HEK293 (cell line): ENCODE data around the gene KLHL20.

ENCODE experiments used
- CTCF ChIA-PET: fragments of 350-600 bp; formaldehyde crosslinking; extraction: SDS; loops from one replicate; lab custom pipeline; 2021; ENCODE audit warnings: antibody characterized with exemption; lab: Yijun Ruan, JAX
- POLR2A ChIA-PET: fragments of 300-600 bp; formaldehyde crosslinking; extraction: SDS; loops from one replicate; lab custom pipeline; 2020; ENCODE audit warnings: antibody characterized with exemption, inconsistent platforms; lab: Yijun Ruan, JAX
- H3K27ac ChIP-seq: fragments of 200-500 bp; sonication (Bioruptor generic); 2 replicates; pipeline ENCODE4 v1.5.1; 2014; ENCODE audit warnings: low read depth, low read length, control low read depth, inconsistent platforms; ENCODE audit errors: extremely low read depth
- H3K36me3 ChIP-seq, 2 experiments: fragments of 200-500 bp in 1 of 2; sonication (Bioruptor generic) in 1 of 2; 1 replicate in 1 of 2; 2 replicates in 1 of 2; pipeline ENCODE4 v1.5.1; 2014 to 2017; ENCODE audit warnings: inconsistent platforms in 2 of 2, low read length in 2 of 2; ENCODE audit not compliant: control insufficient read depth in 2 of 2, insufficient read depth in 1 of 2
- H3K4me1 ChIP-seq: fragments of 200-500 bp; sonication (Bioruptor generic); 2 replicates; pipeline ENCODE4 v1.5.1; 2014; ENCODE audit warnings: mild to moderate bottlenecking, low read length, inconsistent platforms; ENCODE audit not compliant: control insufficient read depth, insufficient read depth
- H3K4me3 ChIP-seq: 2 replicates; pipeline ENCODE4 v1.5.1; 2011; ENCODE audit warnings: low read depth, mild to moderate bottlenecking, control low read depth, low read length, moderate library complexity
- H3K9me3 ChIP-seq: fragments of 200-500 bp; sonication (Bioruptor generic); 2 replicates; pipeline ENCODE4 v1.5.1; 2014; ENCODE audit warnings: low read depth, low read length, inconsistent platforms; ENCODE audit not compliant: control insufficient read depth, insufficient read depth
- GFI1B ChIP-seq: fragments of 450-650 bp; formaldehyde crosslinking; IDR thresholded peaks from 2 replicates; pipeline ENCODE4 v1.5.1; 2016; ENCODE audit warnings: missing biosample characterization, missing genetic modification characterization
- KLF16 ChIP-seq: fragments of 450-650 bp; formaldehyde crosslinking; IDR thresholded peaks from 2 replicates; pipeline ENCODE4 v1.5.1; 2017; ENCODE audit warnings: missing biosample characterization, missing genetic modification characterization
- PATZ1 ChIP-seq: fragments of 450-650 bp; formaldehyde crosslinking; IDR thresholded peaks from 2 replicates; pipeline ENCODE4 v1.5.1; 2016; ENCODE audit warnings: missing biosample characterization, missing genetic modification characterization
- RBAK ChIP-seq: fragments of 450-650 bp; formaldehyde crosslinking; IDR thresholded peaks from 2 replicates; pipeline ENCODE4 v1.5.1; 2016; ENCODE audit warnings: missing biosample characterization, missing genetic modification characterization
- SALL2 ChIP-seq: fragments of 450-650 bp; formaldehyde crosslinking; IDR thresholded peaks from 2 replicates; pipeline ENCODE4 v1.5.0; 2017; ENCODE audit warnings: missing biosample characterization, mild to moderate bottlenecking, missing genetic modification characterization, borderline replicate concordance
- SCRT1 ChIP-seq: fragments of 450-650 bp; formaldehyde crosslinking; IDR thresholded peaks from 2 replicates; pipeline ENCODE4 v1.5.1; 2016; ENCODE audit warnings: missing biosample characterization, missing genetic modification characterization, borderline replicate concordance
- SP3 ChIP-seq: fragments of 450-650 bp; formaldehyde crosslinking; IDR thresholded peaks from 2 replicates; pipeline ENCODE4 v1.5.1; 2016; ENCODE audit warnings: missing biosample characterization, missing genetic modification characterization
- SP7 ChIP-seq: fragments of 450-650 bp; formaldehyde crosslinking; IDR thresholded peaks from 2 replicates; pipeline ENCODE4 v1.5.1; 2016; ENCODE audit warnings: missing biosample characterization, missing genetic modification characterization
- ZBTB48 ChIP-seq: fragments of 450-650 bp; formaldehyde crosslinking; IDR thresholded peaks from 2 replicates; pipeline ENCODE4 v1.5.1; 2016; ENCODE audit warnings: missing biosample characterization, missing genetic modification characterization
- ZBTB49 ChIP-seq: fragments of 450-650 bp; formaldehyde crosslinking; IDR thresholded peaks from 2 replicates; pipeline ENCODE4 v1.5.1; 2016; ENCODE audit warnings: missing biosample characterization, missing genetic modification characterization, low read depth
- ZBTB6 ChIP-seq: fragments of 450-650 bp; formaldehyde crosslinking; IDR thresholded peaks from 2 replicates; pipeline ENCODE4 v1.5.1; 2017; ENCODE audit warnings: missing biosample characterization, missing genetic modification characterization
- ZFP3 ChIP-seq: fragments of 450-650 bp; formaldehyde crosslinking; IDR thresholded peaks from 2 replicates; pipeline ENCODE4 v1.5.1; 2016; ENCODE audit warnings: low read depth, missing biosample characterization, missing genetic modification characterization
- ZFP41 ChIP-seq: fragments of 450-650 bp; formaldehyde crosslinking; IDR thresholded peaks from 2 replicates; pipeline ENCODE4 v1.5.1; 2016; ENCODE audit warnings: missing biosample characterization, missing genetic modification characterization, borderline replicate concordance
- ZNF223 ChIP-seq: fragments of 450-650 bp; formaldehyde crosslinking; IDR thresholded peaks from 2 replicates; pipeline ENCODE4 v1.5.1; 2016; ENCODE audit warnings: missing biosample characterization, missing genetic modification characterization
- ZNF302 ChIP-seq: fragments of 450-650 bp; formaldehyde crosslinking; IDR thresholded peaks from 2 replicates; pipeline ENCODE4 v1.5.1; 2016; ENCODE audit warnings: missing biosample characterization, missing genetic modification characterization, low read depth
- ZNF394 ChIP-seq: fragments of 450-650 bp; formaldehyde crosslinking; IDR thresholded peaks from 2 replicates; pipeline ENCODE4 v1.5.1; 2016; ENCODE audit warnings: missing biosample characterization, missing genetic modification characterization, mild to moderate bottlenecking, moderate library complexity, borderline replicate concordance
- ZNF473 ChIP-seq: fragments of 450-650 bp; formaldehyde crosslinking; IDR thresholded peaks from 2 replicates; pipeline ENCODE4 v1.5.1; 2017; ENCODE audit warnings: missing biosample characterization, missing genetic modification characterization
- ZNF544 ChIP-seq: fragments of 450-650 bp; formaldehyde crosslinking; IDR thresholded peaks from 2 replicates; pipeline ENCODE4 v1.5.0; 2017; ENCODE audit warnings: missing biosample characterization, missing genetic modification characterization
- ZNF585B ChIP-seq: fragments of 450-650 bp; formaldehyde crosslinking; IDR thresholded peaks from 2 replicates; pipeline ENCODE4 v1.5.1; 2016; ENCODE audit warnings: missing biosample characterization, missing genetic modification characterization
- ZNF610 ChIP-seq: fragments of 450-650 bp; formaldehyde crosslinking; IDR thresholded peaks from 2 replicates; pipeline ENCODE4 v1.5.1; 2016; ENCODE audit warnings: missing biosample characterization, missing genetic modification characterization, borderline replicate concordance
- ZNF629 ChIP-seq: fragments of 450-650 bp; formaldehyde crosslinking; IDR thresholded peaks from 2 replicates; pipeline ENCODE4 v1.5.1; 2017; ENCODE audit warnings: missing biosample characterization, missing genetic modification characterization
- ZNF658 ChIP-seq: fragments of 450-650 bp; formaldehyde crosslinking; IDR thresholded peaks from 2 replicates; pipeline ENCODE4; 2016; ENCODE audit warnings: missing biosample characterization, missing genetic modification characterization
- ZNF747 ChIP-seq: fragments of 450-650 bp; formaldehyde crosslinking; IDR thresholded peaks from 2 replicates; pipeline ENCODE4 v1.5.1; 2016; ENCODE audit warnings: missing biosample characterization, missing genetic modification characterization
- ZNF843 ChIP-seq: fragments of 450-650 bp; formaldehyde crosslinking; IDR thresholded peaks from 2 replicates; pipeline ENCODE4 v1.5.1; 2016; ENCODE audit warnings: missing biosample characterization, missing genetic modification characterization
- ZSCAN16 ChIP-seq: fragments of 450-650 bp; formaldehyde crosslinking; IDR thresholded peaks from 2 replicates; pipeline ENCODE4 v1.5.1; 2016; ENCODE audit warnings: missing biosample characterization, missing genetic modification characterization

Gene KLHL20

GRCh38 chr1:173784997-173785396, 70.2 kb downstream of the KLHL20 start:
- ChIA-PET POLR2A (no interaction called here), CTCF (interaction anchor here (0.6 to 0.7 kb wide), 2 partner anchors 9 to 40 kb away, joined by 3 read pairs; no protein-coding TSS in a partner anchor)
- H3K4me1 ChIP-seq: no peaks in the 10 kb centered on the region
- no peak for TF ChIP-seq SCRT1
- TF ChIP-seq ZNF747 (tag by site-specific recombination): no peak
- TF ChIP-seq SP3: no peak
- TF ChIP-seq GFI1B: no peak
- TF ChIP-seq SALL2 (tag by site-specific recombination): no peak
- TF ChIP-seq ZNF302 (tag by site-specific recombination): no peak
- no peak for TF ChIP-seq ZBTB48 (tag by site-specific recombination)
- H3K27ac ChIP-seq: no peak overlapping the region
- no peaks in the 10 kb centered on the region for H3K9me3 ChIP-seq
- no peak overlapping the region for H3K4me3 ChIP-seq
- H3K36me3 ChIP-seq: peaks cover 11 to 49% of the 10 kb centered on the region in 2 experiments

- ChIA-PET CTCF (interaction anchor here (0.6 kb wide), 1 partner anchor 238 kb away, joined by 3 read pairs; no protein-coding TSS in a partner anchor), POLR2A (interaction anchor here (0.6 kb wide), 1 partner anchor 146 kb away, joined by 3 read pairs; no protein-coding TSS in a partner anchor)
- no peaks in the 10 kb centered on the region for H3K4me1 ChIP-seq
- H3K9me3 ChIP-seq: no peaks in the 10 kb centered on the region
- H3K27ac ChIP-seq: no peak overlapping the region
- H3K36me3 ChIP-seq: peaks cover 0 to 25% of the 10 kb centered on the region in 2 experiments
- H3K4me3 ChIP-seq: no peak overlapping the region
- TF ChIP-seq ZFP41 (tag by site-specific recombination) (no peak), ZNF610 (tag by site-specific recombination) (no peak), ZNF843 (tag by site-specific recombination) (no peak), ZNF394 (no peak), ZNF585B (no peak), SP7 (tag by site-specific recombination) (no peak), ZNF544 (tag by site-specific recombination) (no peak), ZBTB49 (tag by site-specific recombination) (no peak), ZSCAN16 (tag by site-specific recombination) (no peak), ZBTB6 (no peak), ZNF629 (tag by site-specific recombination) (no peak), ZNF658 (no peak), PATZ1 (tag by site-specific recombination) (no peak), ZFP3 (tag by site-specific recombination) (no peak), KLF16 (tag by site-specific recombination) (no peak), ZNF223 (tag by site-specific recombination) (no peak), ZNF473 (tag by site-specific recombination) (no peak), RBAK (no peak)
These were observed 75.1 kb downstream of the KLHL20 start for GRCh38 chr1:173789841-173790240.
